Liver (tissue), 3 donors: ENCODE data around the gene ZGLP1.

Experiments
- EGR1 ChIP-seq, 2 donors: IDR thresholded peaks; 2 replicates each; pipeline ENCODE4 v1.6.1; 2016 to 2018; ENCODE audit warnings: antibody characterized with exemption in 2 of 2, low read depth in 2 of 2
- GABPA ChIP-seq, 2 donors: IDR thresholded peaks in 1 of 2; conservative IDR thresholded peaks in 1 of 2; 2 replicates each; pipeline ENCODE4 v1.6.1; 2016; ENCODE audit warnings: antibody characterized with exemption in 2 of 2, mild to moderate bottlenecking in 1 of 2, moderate library complexity in 1 of 2
- HNF4G ChIP-seq: IDR thresholded peaks from 2 replicates; pipeline ENCODE4 v1.6.1; 2016; ENCODE audit warnings: antibody characterized with exemption
- RAD21 ChIP-seq, 2 donors: IDR thresholded peaks; 2 replicates each; pipeline ENCODE4 v1.6.1; 2016; ENCODE audit warnings: antibody characterized with exemption in 2 of 2, mild to moderate bottlenecking in 2 of 2
- RXRA ChIP-seq, 2 donors: IDR thresholded peaks; 2 replicates each; pipeline ENCODE4 v1.6.1; 2017 to 2018; ENCODE audit warnings: antibody characterized with exemption in 2 of 2, mild to moderate bottlenecking in 1 of 2
- TAF1 ChIP-seq: conservative IDR thresholded peaks from 2 replicates; pipeline ENCODE4 v1.6.1; 2016; ENCODE audit warnings: antibody characterized with exemption, mild to moderate bottlenecking
- YY1 ChIP-seq: IDR thresholded peaks from 2 replicates; pipeline ENCODE4 v1.6.1; 2016; ENCODE audit warnings: antibody characterized with exemption, mild to moderate bottlenecking
- TF ChIP-seq, protein P1 (sequence below): fragments of 150-350 bp; IDR thresholded peaks from 2 replicates; pipeline ENCODE4 v1.5.1; 2017; ENCODE audit warnings: improper control_type of control experiment, low read depth, low read length; ENCODE audit not compliant: missing input control
- TF ChIP-seq, protein P2 (sequence below): IDR thresholded peaks from 2 replicates; pipeline ENCODE4 v1.6.1; 2016; ENCODE audit warnings: antibody characterized with exemption, mild to moderate bottlenecking
- TF ChIP-seq, protein P3 (sequence below): IDR thresholded peaks from 2 replicates; pipeline ENCODE4 v1.6.1; 2016; ENCODE audit warnings: antibody characterized with exemption
- TF ChIP-seq, protein P4 (sequence below): IDR thresholded peaks from 2 replicates; pipeline ENCODE4 v1.6.1; 2016; ENCODE audit warnings: antibody characterized with exemption
- donor health status: healthy.
- donor health status: healthy.

DNA sequence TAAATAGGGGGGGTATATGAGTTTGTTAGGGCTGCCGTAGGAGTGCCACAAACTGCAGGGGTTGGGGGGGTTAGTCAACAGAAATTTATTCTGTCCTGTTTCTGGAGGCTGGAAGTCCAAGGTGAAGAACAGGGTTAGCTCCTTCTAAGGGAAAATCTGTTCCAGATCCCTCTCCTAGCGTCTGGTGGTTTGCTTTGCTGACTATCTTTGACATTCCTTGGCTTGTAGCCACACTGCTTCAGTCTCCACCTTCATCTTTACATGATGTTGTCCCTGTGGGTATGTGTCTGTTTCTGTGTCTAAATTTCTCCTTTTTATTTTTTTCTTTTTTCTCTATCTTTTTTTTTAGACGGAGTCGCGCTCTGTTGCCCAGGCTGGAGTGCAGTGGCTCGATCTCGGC is 46.8 kb downstream of the ZGLP1 start:
- no peak for TF ChIP-seq GABPA (IDR thresholded peaks at IDR 0.05 in 1 of 2, conservative IDR thresholded peaks at IDR 0.05 in 1 of 2)
- TF ChIP-seq, protein P1, sequence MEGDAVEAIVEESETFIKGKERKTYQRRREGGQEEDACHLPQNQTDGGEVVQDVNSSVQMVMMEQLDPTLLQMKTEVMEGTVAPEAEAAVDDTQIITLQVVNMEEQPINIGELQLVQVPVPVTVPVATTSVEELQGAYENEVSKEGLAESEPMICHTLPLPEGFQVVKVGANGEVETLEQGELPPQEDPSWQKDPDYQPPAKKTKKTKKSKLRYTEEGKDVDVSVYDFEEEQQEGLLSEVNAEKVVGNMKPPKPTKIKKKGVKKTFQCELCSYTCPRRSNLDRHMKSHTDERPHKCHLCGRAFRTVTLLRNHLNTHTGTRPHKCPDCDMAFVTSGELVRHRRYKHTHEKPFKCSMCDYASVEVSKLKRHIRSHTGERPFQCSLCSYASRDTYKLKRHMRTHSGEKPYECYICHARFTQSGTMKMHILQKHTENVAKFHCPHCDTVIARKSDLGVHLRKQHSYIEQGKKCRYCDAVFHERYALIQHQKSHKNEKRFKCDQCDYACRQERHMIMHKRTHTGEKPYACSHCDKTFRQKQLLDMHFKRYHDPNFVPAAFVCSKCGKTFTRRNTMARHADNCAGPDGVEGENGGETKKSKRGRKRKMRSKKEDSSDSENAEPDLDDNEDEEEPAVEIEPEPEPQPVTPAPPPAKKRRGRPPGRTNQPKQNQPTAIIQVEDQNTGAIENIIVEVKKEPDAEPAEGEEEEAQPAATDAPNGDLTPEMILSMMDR = no peak
- no peak for TF ChIP-seq TAF1
- TF ChIP-seq, protein P2, sequence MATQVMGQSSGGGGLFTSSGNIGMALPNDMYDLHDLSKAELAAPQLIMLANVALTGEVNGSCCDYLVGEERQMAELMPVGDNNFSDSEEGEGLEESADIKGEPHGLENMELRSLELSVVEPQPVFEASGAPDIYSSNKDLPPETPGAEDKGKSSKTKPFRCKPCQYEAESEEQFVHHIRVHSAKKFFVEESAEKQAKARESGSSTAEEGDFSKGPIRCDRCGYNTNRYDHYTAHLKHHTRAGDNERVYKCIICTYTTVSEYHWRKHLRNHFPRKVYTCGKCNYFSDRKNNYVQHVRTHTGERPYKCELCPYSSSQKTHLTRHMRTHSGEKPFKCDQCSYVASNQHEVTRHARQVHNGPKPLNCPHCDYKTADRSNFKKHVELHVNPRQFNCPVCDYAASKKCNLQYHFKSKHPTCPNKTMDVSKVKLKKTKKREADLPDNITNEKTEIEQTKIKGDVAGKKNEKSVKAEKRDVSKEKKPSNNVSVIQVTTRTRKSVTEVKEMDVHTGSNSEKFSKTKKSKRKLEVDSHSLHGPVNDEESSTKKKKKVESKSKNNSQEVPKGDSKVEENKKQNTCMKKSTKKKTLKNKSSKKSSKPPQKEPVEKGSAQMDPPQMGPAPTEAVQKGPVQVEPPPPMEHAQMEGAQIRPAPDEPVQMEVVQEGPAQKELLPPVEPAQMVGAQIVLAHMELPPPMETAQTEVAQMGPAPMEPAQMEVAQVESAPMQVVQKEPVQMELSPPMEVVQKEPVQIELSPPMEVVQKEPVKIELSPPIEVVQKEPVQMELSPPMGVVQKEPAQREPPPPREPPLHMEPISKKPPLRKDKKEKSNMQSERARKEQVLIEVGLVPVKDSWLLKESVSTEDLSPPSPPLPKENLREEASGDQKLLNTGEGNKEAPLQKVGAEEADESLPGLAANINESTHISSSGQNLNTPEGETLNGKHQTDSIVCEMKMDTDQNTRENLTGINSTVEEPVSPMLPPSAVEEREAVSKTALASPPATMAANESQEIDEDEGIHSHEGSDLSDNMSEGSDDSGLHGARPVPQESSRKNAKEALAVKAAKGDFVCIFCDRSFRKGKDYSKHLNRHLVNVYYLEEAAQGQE = no peak
- no peak for TF ChIP-seq RXRA (IDR thresholded peaks at IDR 0.05)
- TF ChIP-seq EGR1 (IDR thresholded peaks at IDR 0.05; ENCODE audit: low read depth in 2 of 2) = no peak
- TF ChIP-seq, protein P3, sequence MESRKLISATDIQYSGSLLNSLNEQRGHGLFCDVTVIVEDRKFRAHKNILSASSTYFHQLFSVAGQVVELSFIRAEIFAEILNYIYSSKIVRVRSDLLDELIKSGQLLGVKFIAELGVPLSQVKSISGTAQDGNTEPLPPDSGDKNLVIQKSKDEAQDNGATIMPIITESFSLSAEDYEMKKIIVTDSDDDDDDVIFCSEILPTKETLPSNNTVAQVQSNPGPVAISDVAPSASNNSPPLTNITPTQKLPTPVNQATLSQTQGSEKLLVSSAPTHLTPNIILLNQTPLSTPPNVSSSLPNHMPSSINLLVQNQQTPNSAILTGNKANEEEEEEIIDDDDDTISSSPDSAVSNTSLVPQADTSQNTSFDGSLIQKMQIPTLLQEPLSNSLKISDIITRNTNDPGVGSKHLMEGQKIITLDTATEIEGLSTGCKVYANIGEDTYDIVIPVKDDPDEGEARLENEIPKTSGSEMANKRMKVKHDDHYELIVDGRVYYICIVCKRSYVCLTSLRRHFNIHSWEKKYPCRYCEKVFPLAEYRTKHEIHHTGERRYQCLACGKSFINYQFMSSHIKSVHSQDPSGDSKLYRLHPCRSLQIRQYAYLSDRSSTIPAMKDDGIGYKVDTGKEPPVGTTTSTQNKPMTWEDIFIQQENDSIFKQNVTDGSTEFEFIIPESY = no peak
- TF ChIP-seq HNF4G = no peak
- TF ChIP-seq, protein P4, sequence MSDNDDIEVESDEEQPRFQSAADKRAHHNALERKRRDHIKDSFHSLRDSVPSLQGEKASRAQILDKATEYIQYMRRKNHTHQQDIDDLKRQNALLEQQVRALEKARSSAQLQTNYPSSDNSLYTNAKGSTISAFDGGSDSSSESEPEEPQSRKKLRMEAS = no peak
- TF ChIP-seq YY1 = no peak
- TF ChIP-seq RAD21 (IDR thresholded peaks at IDR 0.05) = no peak
